IMR-90 (cell line): ENCODE measurements around the gene TOMM20. TPM values are rescaled to one million over a fixed set of nuclear protein-coding genes. Genes with fewer than 3 reads are reported as not detected.
A peak's percentile ranks its signal among the peaks of the same experiment; 100 is the strongest.

ENCODE experiments used
- ATAC-seq: fragments of 200-7000 bp; cut with Tn5 transposase; 2 replicates; pipeline ENCODE4 v1.9.1; 2020; ENCODE audit warnings: low read depth, mild to moderate bottlenecking, moderate library complexity
- BruUV-seq: library from RNA; stranded (reverse); fragments of 400-500 nt; replicated peaks from 2 replicates; lab custom pipeline; 2021; lab: Mats Ljungman, UMichigan
- CTCF ChIA-PET: fragments of 300-600 bp; formaldehyde crosslinking; extraction: SDS; loops from one replicate; lab custom pipeline; 2021; ENCODE audit warnings: antibody characterized with exemption; lab: Yijun Ruan, JAX
- POLR2A ChIA-PET: fragments of 300-600 bp; sonication (Branson Sonifier 250); formaldehyde crosslinking; loops from one replicate; lab custom pipeline; 2022; ENCODE audit warnings: antibody characterized with exemption; ENCODE audit not compliant: unreplicated experiment; lab: Charles Lee
- DNase-seq: peaks from one replicate; pipeline ENCODE4 v3.0.0; 2013
- H2AFZ ChIP-seq: replicated peaks from 2 replicates; pipeline ENCODE3; 2013; ENCODE audit warnings: low read length, mild to moderate bottlenecking; ENCODE audit not compliant: poor library complexity
- H2AK5ac ChIP-seq: 2 replicates; pipeline ENCODE4 v1.6.1; 2013; ENCODE audit warnings: low read depth, low read length, inconsistent platforms
- H2AK9ac ChIP-seq: replicated peaks from 2 replicates; pipeline ENCODE3; 2013; ENCODE audit warnings: mild to moderate bottlenecking, low read depth, low read length, moderate library complexity; ENCODE audit not compliant: poor library complexity
- H2BK120ac ChIP-seq: 2 replicates; pipeline ENCODE4 v1.6.1; 2013; ENCODE audit warnings: low read depth, low read length, inconsistent platforms
- H2BK15ac ChIP-seq: 3 replicates; pipeline ENCODE4 v1.6.1; 2013; ENCODE audit warnings: low read depth, low read length, inconsistent platforms
- H2BK20ac ChIP-seq: 2 replicates; pipeline ENCODE4 v1.6.1; 2013; ENCODE audit warnings: low read depth, mild to moderate bottlenecking, inconsistent platforms, low read length, moderate library complexity
- H2BK5ac ChIP-seq: 2 replicates; pipeline ENCODE4 v1.6.1; 2013; ENCODE audit warnings: mild to moderate bottlenecking, low read depth, low read length, inconsistent platforms; ENCODE audit not compliant: poor library complexity, severe bottlenecking
- H3K14ac ChIP-seq: replicated peaks from 2 replicates; pipeline ENCODE4 v1.6.1; 2013; ENCODE audit warnings: low read depth, low read length, inconsistent platforms
- H3K18ac ChIP-seq: 2 replicates; pipeline ENCODE4 v1.6.1; 2013; ENCODE audit warnings: low read depth, low read length, control low read depth
- H3K23ac ChIP-seq: 2 replicates; pipeline ENCODE4 v1.6.1; 2013; ENCODE audit warnings: low read depth, low read length, inconsistent platforms
- H3K27ac ChIP-seq: 2 replicates; pipeline ENCODE4 v1.5.1; 2013; ENCODE audit warnings: mild to moderate bottlenecking, control low read depth, low read length; ENCODE audit not compliant: insufficient read depth
- H3K27me3 ChIP-seq: 2 replicates; pipeline ENCODE4 v1.6.1; 2013; ENCODE audit warnings: low read length; ENCODE audit not compliant: control insufficient read depth, insufficient read depth
- H3K36me3 ChIP-seq: 2 replicates; pipeline ENCODE4 v1.6.1; 2013; ENCODE audit warnings: low read length, mixed read lengths; ENCODE audit not compliant: control insufficient read depth, insufficient read depth
- H3K4ac ChIP-seq: 2 replicates; pipeline ENCODE4 v1.6.1; 2013; ENCODE audit warnings: low read depth, low read length, inconsistent platforms
- H3K4me1 ChIP-seq: 2 replicates; pipeline ENCODE4 v1.6.1; 2013; ENCODE audit warnings: low read length, mixed read lengths; ENCODE audit not compliant: control insufficient read depth, insufficient read depth
- H3K4me2 ChIP-seq: 2 replicates; pipeline ENCODE4 v1.6.1; 2013; ENCODE audit warnings: low read depth, mild to moderate bottlenecking, control low read depth, low read length, moderate library complexity
- H3K4me3 ChIP-seq: 2 replicates; pipeline ENCODE4 v1.5.1; 2013; ENCODE audit warnings: low read depth, mild to moderate bottlenecking, control low read depth, low read length, moderate library complexity; ENCODE audit not compliant: insufficient read depth
- H3K56ac ChIP-seq: 2 replicates; pipeline ENCODE4 v1.6.1; 2013; ENCODE audit warnings: low read length, inconsistent platforms; ENCODE audit not compliant: insufficient read depth; ENCODE audit errors: extremely low read depth
- H3K79me1 ChIP-seq, 2 experiments: 2 replicates each; pipeline ENCODE4 v1.6.1; 2013; ENCODE audit warnings: low read length in 2 of 2, inconsistent platforms in 1 of 2, low read depth in 1 of 2
- H3K9ac ChIP-seq: 2 replicates; pipeline ENCODE4 v1.6.1; 2013; ENCODE audit warnings: low read depth, low read length, control low read depth
- H3K9me1 ChIP-seq: 2 replicates; pipeline ENCODE4 v1.6.1; 2013; ENCODE audit warnings: low read length, inconsistent platforms; ENCODE audit not compliant: insufficient read depth
- H3K9me3 ChIP-seq: 2 replicates; pipeline ENCODE4 v1.6.1; 2013; ENCODE audit warnings: low read length; ENCODE audit not compliant: control insufficient read depth, insufficient read depth
- H4K20me1 ChIP-seq: 2 replicates; pipeline ENCODE4 v1.6.1; 2013; ENCODE audit warnings: low read length, inconsistent platforms; ENCODE audit not compliant: insufficient read depth
- H4K5ac ChIP-seq: 2 replicates; pipeline ENCODE4 v1.6.1; 2013; ENCODE audit warnings: mild to moderate bottlenecking, low read depth, low read length, control low read depth
- H4K8ac ChIP-seq, 2 experiments: 2 replicates each; pipeline ENCODE4 v1.6.1; 2013; ENCODE audit warnings: low read depth in 2 of 2, low read length in 2 of 2, control low read depth in 1 of 2, inconsistent platforms in 1 of 2
- H4K91ac ChIP-seq: 2 replicates; pipeline ENCODE4 v1.6.1; 2013; ENCODE audit warnings: low read depth, low read length, inconsistent platforms; ENCODE audit not compliant: insufficient read depth
- BHLHE40 ChIP-seq: fragments of 150-350 bp; IDR thresholded peaks from 2 replicates; pipeline ENCODE4 v1.6.1; 2016; ENCODE audit warnings: mild to moderate bottlenecking, low read depth, low read length
- CTCF ChIP-seq: conservative IDR thresholded peaks from 2 replicates; pipeline ENCODE4 v1.5.1; 2012; ENCODE audit warnings: mild to moderate bottlenecking, low read depth, low read length, improper control_type of control experiment
- POLR2A ChIP-seq: IDR thresholded peaks from 2 replicates; pipeline ENCODE4 v1.6.1; 2012; ENCODE audit warnings: mild to moderate bottlenecking, low read depth, low read length
- RAD21 ChIP-seq: IDR thresholded peaks from 2 replicates; pipeline ENCODE4 v1.6.1; 2012; ENCODE audit warnings: low read length, improper control_type of control experiment
- SMC3 ChIP-seq: fragments of 150-350 bp; IDR thresholded peaks from 2 replicates; pipeline ENCODE4 v1.6.1; 2016; ENCODE audit warnings: low read depth, mild to moderate bottlenecking, antibody characterized with exemption, low read length, moderate library complexity
- WGBS, 2 experiments: methylation state at CpG; one replicate each; pipeline versions ENCODE4 v1.1.5 to v1.1.7; 2013; ENCODE audit warnings: missing lambda C conversion rate in 2 of 2; ENCODE audit not compliant: insufficient read length in 1 of 2; ENCODE audit errors: extremely low coverage in 2 of 2; 5-methylcytosine and 5-hydroxymethylcytosine counted together
- dilution Hi-C: fragments of 300-500 bp; cut with HindIII; formaldehyde crosslinking; loops from one replicate; pipeline ENCODE4 v1.14.3; 2018; ENCODE audit warnings: low sequenced_read_pairs; ENCODE audit not compliant: unreplicated experiment
- in situ Hi-C: fragments of 300-500 bp; cut with MboI; formaldehyde crosslinking; loops from 3 replicates; pipeline ENCODE4 v1.14.3; 2019; ENCODE audit warnings: low sequenced_read_pairs, inconsistent platforms, mixed read lengths
- intact Hi-C: fragments of 100-400 bp; cut with micrococcal nuclease; formaldehyde crosslinking; loops from 2 replicates; pipeline ENCODE4 v1.10.0; 2022
- polyA plus RNA-seq, 3 experiments: library from polyadenylated mRNA; depleted of rRNA; stranded (reverse); fragments of >200 nt; gene quantifications; 2 replicates each; pipeline ENCODE4 v1.2.3, GENCODE V29; 2012; ENCODE audit warnings: low replicate concordance in 1 of 3
- total RNA-seq: library from RNA; depleted of rRNA; stranded (reverse); fragments of >200 nt; gene quantifications from 2 replicates; pipeline ENCODE4 v1.2.3, GENCODE V29; 2012

The TOMM20 gene
- total and polyA plus RNA-seq, 2 of the 4 experiments (the other 2 are of a cell fraction), result 75.3 to 84.4 TPM

GRCh38 chr1:235093696-235094592 lies 34.7 kb downstream of the TOMM20 start:
- no peaks in the 10 kb centered on the region for H4K20me1 ChIP-seq
- no peak overlapping the region for H4K5ac ChIP-seq
- ChIA-PET POLR2A (no interaction called here), CTCF (interaction anchor here (1.0 to 1.4 kb wide), 3 partner anchors 9 to 12 kb away, joined by 3 to 4 read pairs (median 4); no protein-coding TSS in a partner anchor)
- no peaks in the 10 kb centered on the region for H3K9me1 ChIP-seq
- peak overlapping the region; percentile 35; the same call in 1 of the 2 replicates for H3K14ac ChIP-seq
- ATAC-seq (peak; percentile 91), DNase-seq (peak; percentile 55)
- peaks cover 11% of the 10 kb centered on the region for H3K4me1 ChIP-seq
- 0 out of 2 replicates have a peak overlapping the region, but pooled peaks have one; percentile 13 for H3K4ac ChIP-seq
- H3K9ac ChIP-seq, result no peak overlapping the region
- H2AFZ ChIP-seq, result peak overlapping the region; percentile 77
- intact Hi-C loops (loop anchor here (1.0 to 10.0 kb wide), 2 partner anchors 595 to 979 kb away; no protein-coding TSS in a partner anchor), dilution Hi-C loops (no loop called here), in situ Hi-C loops (loop anchor here (5.0 to 25.0 kb wide), 2 partner anchors 232 to 597 kb away; no protein-coding TSS in a partner anchor)
- no peak overlapping the region for H2BK15ac ChIP-seq
- H3K9me3 ChIP-seq, result no peaks in the 10 kb centered on the region
- H2BK120ac ChIP-seq, result no peak overlapping the region
- H2BK20ac ChIP-seq, result no peak overlapping the region
- no peak overlapping the region for H3K4me2 ChIP-seq
- BruUV-seq, result no TSS peak
- no peak overlapping the region for H3K27ac ChIP-seq
- no peak overlapping the region; the same call in 1 of the 2 replicates for H3K23ac ChIP-seq
- WGBS, 2 experiments, result 31% methylated on average over 15 of the region's 24 CpGs; no CpG with 5 or more reads in 1 of the 2 experiments
- no peaks in the 10 kb centered on the region for H3K27me3 ChIP-seq
- no peaks in the 10 kb centered on the region for H3K36me3 ChIP-seq
- H2AK5ac ChIP-seq, result 0 out of 2 replicates have a peak overlapping the region, but pooled peaks have one; percentile 21
- H3K4me3 ChIP-seq, result no peak overlapping the region
- no peak overlapping the region for H4K91ac ChIP-seq
- TF ChIP-seq RAD21, result peak; percentile 72
- peak; percentile 87 for TF ChIP-seq CTCF
- TF ChIP-seq SMC3, result peak; percentile 61
- TF ChIP-seq BHLHE40, result no peak
- no peak for TF ChIP-seq POLR2A
- peak overlapping the region in 1 of 2 experiments; percentile 27; a peak in 1 of 4 replicates for H4K8ac ChIP-seq
- no peak overlapping the region for H3K18ac ChIP-seq
- no peaks in the 10 kb centered on the region for H3K79me1 ChIP-seq
- H2AK9ac ChIP-seq, result peak overlapping the region; percentile 73
- no peak overlapping the region; the same call in 1 of the 2 replicates for H3K56ac ChIP-seq
- H2BK5ac ChIP-seq, result no peak overlapping the region
